ENCODE data around the gene MEIS1. TPM values are rescaled to one million over a fixed set of nuclear protein-coding genes. Genes with fewer than 3 reads are reported as not detected.

MEIS1 gene
- total RNA-seq, 1 experiment from 2014 or later, result 4.4 TPM

GRCh38 chr2:66515743-66516142, 80.8 kb downstream of the MEIS1 start:
- Mint-ChIP-seq H3K27me3 (ENCODE audit: insufficient read depth, unreplicated experiment) (no peaks in the 10 kb centered on the region), H3K36me3 (ENCODE audit: insufficient read depth, unreplicated experiment) (peaks cover 17% of the 10 kb centered on the region), H3K4me1 (ENCODE audit: insufficient read depth, unreplicated experiment) (no peaks in the 10 kb centered on the region), H3K27ac (ENCODE audit: low read depth, unreplicated experiment) (no peak overlapping the region), H3K9me3 (ENCODE audit: unreplicated experiment) (no peaks in the 10 kb centered on the region), H3K4me3 (ENCODE audit: unreplicated experiment) (no peak overlapping the region)
- DNase-seq (ENCODE audit: unreplicated experiment), result no peak
- no peak for TF ChIP-seq CTCF (IDR thresholded peaks at IDR 0.05; ENCODE audit: unreplicated experiment)
- ChIA-PET CTCF (no interaction called here), POLR2A (interaction anchor here (1.2 kb wide), 1 partner anchor 20 kb away, joined by 3 read pairs; no protein-coding TSS in a partner anchor)
- intact Hi-C loops (cut with micrococcal nuclease), result no loop called here
- no TSS peak for BruUV-seq (replicated peaks)

DNA sequence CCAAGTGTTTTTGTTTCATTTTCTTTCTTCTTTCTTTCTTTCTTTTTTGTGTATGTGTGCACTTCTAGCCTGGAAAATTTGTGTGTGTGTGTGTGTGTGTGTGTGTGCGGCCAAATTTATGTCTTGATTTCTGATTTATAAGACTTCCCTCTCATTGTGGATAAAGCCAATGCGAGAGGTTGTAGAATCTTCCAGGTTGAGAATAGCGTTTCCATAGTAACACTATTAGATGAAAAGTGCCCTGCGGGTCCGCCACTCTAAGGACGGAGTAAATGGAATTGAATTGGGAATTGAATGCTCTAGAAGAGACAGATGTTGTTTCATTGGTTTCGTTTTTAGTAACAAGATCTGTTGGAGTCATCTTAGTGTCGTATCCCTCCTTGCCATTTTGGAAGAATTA, 81.6 kb downstream of the MEIS1 start:
- CTCF ChIA-PET, result no interaction called here
- DNase-seq (ENCODE audit: unreplicated experiment), result no peak
- intact Hi-C loops (cut with micrococcal nuclease), result no loop called here
- H3K9me3 Mint-ChIP-seq (ENCODE audit: unreplicated experiment), result no peaks in the 10 kb centered on the region
- H3K27me3 Mint-ChIP-seq (ENCODE audit: insufficient read depth, unreplicated experiment), result no peaks in the 10 kb centered on the region
- no TSS peak for BruUV-seq (replicated peaks)
- no peaks in the 10 kb centered on the region for H3K4me1 Mint-ChIP-seq (ENCODE audit: insufficient read depth, unreplicated experiment)
- POLR2A ChIA-PET, result no interaction called here
- peaks cover 17% of the 10 kb centered on the region for H3K36me3 Mint-ChIP-seq (ENCODE audit: insufficient read depth, unreplicated experiment)
- no peak overlapping the region for H3K27ac Mint-ChIP-seq (ENCODE audit: low read depth, unreplicated experiment)
- no peak for TF ChIP-seq CTCF (IDR thresholded peaks at IDR 0.05; ENCODE audit: unreplicated experiment)
- H3K4me3 Mint-ChIP-seq (ENCODE audit: unreplicated experiment), result no peak overlapping the region

DNA sequence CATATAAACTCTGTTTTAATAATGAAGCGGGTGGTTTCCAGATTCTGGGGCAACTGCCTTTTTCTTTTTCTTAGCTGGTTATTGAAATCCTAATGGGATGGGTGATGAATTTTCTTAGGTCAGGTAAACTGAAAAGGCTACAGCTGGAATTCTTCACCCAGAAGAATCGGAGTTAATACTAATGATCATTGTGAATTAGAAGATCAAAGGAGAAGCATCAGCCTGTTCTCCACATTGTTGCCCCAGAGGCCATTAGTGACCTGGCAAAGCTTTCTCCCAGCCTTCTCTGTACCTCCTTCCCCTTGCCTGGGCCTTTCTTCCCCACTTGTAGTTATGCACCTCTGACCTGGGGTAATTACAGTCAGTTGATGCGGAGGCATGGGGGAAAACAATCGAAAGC, 82.8 kb downstream of the MEIS1 start:
- ChIA-PET POLR2A (no interaction called here), CTCF (interaction anchor here (0.5 kb wide), 1 partner anchor 84 kb away, joined by 3 read pairs; no protein-coding TSS in a partner anchor)
- no peaks in the 10 kb centered on the region for H3K9me3 Mint-ChIP-seq (ENCODE audit: unreplicated experiment)
- no peak for DNase-seq (ENCODE audit: unreplicated experiment)
- peaks cover 17% of the 10 kb centered on the region for H3K36me3 Mint-ChIP-seq (ENCODE audit: insufficient read depth, unreplicated experiment)
- no peaks in the 10 kb centered on the region for H3K27me3 Mint-ChIP-seq (ENCODE audit: insufficient read depth, unreplicated experiment)
- BruUV-seq (replicated peaks), result no TSS peak
- H3K27ac Mint-ChIP-seq (ENCODE audit: low read depth, unreplicated experiment), result no peak overlapping the region
- intact Hi-C loops (cut with micrococcal nuclease), result no loop called here
- no peak for TF ChIP-seq CTCF (IDR thresholded peaks at IDR 0.05; ENCODE audit: unreplicated experiment)
- no peaks in the 10 kb centered on the region for H3K4me1 Mint-ChIP-seq (ENCODE audit: insufficient read depth, unreplicated experiment)
- no peak overlapping the region for H3K4me3 Mint-ChIP-seq (ENCODE audit: unreplicated experiment)

DNA sequence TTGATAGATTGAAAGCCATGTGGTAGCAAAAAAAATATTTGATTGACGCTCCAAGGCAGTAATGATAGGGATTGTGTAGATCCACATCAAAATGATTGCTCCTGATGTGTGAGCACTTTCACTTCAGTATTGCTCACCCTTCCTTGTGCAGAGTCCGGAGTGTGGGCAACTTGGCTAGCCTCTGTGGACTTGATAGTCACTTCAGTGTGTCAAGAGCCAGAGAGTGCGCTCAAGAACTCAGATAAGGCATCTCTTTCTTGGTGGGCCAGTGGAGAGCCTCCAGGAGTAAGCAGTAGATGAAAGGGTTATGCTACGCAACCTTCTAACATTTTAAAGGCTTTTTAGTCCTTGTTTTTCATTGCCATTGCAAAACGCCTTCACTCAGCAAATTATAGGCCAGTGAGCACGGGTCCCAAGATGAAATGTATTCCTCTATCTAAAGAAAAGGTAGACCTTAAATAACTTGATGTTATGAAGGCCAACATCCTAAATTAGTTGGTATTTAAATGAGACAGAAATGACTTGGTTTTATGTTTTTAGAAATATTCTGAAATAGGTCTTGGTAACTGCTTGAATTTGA, 84.4 kb downstream of the MEIS1 start:
- no peak for TF ChIP-seq CTCF (IDR thresholded peaks at IDR 0.05; ENCODE audit: unreplicated experiment)
- ChIA-PET CTCF (no interaction called here), POLR2A (no interaction called here)
- Mint-ChIP-seq H3K27ac (ENCODE audit: low read depth, unreplicated experiment) (no peak overlapping the region), H3K4me3 (ENCODE audit: unreplicated experiment) (no peak overlapping the region), H3K9me3 (ENCODE audit: unreplicated experiment) (no peaks in the 10 kb centered on the region), H3K27me3 (ENCODE audit: insufficient read depth, unreplicated experiment) (no peaks in the 10 kb centered on the region), H3K4me1 (ENCODE audit: insufficient read depth, unreplicated experiment) (no peaks in the 10 kb centered on the region), H3K36me3 (ENCODE audit: insufficient read depth, unreplicated experiment) (peaks cover 17% of the 10 kb centered on the region)
- intact Hi-C loops (cut with micrococcal nuclease), result no loop called here
- BruUV-seq (replicated peaks), result no TSS peak
- DNase-seq (ENCODE audit: unreplicated experiment), result no peak
